Ovary (tissue), 3 donors: ENCODE data around the gene CASKIN2.

Source experiments
- POLR2A ChIP-seq: fragments of 450-650 bp; IDR thresholded peaks from one replicate; pipeline ENCODE4 v1.6.1; 2017; ENCODE audit warnings: antibody characterized with exemption, mild to moderate bottlenecking, moderate library complexity
- TF ChIP-seq, protein P1 (sequence below), 3 donors: fragments of 450-650 bp in 2 of 3; fragments of 200-600 bp in 1 of 3; IDR thresholded peaks; one replicate each; pipeline versions ENCODE4 v1.5.1 to v1.8.0; 2016 to 2022; ENCODE audit warnings: antibody characterized with exemption in 3 of 3, mild to moderate bottlenecking in 1 of 3
- donor health status: DM: no; HTN: no; CAD: no.

DNA sequence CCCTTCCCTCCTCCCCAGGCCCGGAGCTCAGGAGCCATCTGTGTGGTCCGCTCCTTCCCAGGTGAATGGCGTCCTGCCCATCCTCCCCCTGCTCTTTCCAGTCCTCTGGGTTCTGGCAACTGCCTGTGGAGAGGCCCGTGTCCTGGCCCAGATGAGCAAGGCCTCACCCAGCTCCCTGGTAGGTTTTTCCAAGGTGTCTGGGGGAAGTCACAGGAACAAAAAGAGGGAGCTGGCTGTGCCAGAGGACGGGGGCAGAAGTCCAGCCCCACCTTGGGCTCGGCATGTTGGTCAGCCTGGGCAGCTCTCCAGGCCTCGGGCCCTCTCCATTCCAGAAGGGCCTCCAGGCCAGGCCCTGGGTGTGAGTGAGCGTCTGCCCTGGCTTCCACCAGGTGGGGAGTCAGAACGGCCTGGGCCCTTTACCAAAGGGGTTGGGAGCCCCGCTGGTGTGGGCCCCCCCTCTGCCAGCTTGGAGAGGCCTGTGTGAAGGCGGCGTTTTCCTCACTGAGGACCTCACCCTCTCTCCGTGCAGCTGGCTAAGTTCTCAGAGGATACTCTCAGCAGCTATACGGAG lies 25.1 kb downstream of the CASKIN2 start:
- TF ChIP-seq, protein P1, sequence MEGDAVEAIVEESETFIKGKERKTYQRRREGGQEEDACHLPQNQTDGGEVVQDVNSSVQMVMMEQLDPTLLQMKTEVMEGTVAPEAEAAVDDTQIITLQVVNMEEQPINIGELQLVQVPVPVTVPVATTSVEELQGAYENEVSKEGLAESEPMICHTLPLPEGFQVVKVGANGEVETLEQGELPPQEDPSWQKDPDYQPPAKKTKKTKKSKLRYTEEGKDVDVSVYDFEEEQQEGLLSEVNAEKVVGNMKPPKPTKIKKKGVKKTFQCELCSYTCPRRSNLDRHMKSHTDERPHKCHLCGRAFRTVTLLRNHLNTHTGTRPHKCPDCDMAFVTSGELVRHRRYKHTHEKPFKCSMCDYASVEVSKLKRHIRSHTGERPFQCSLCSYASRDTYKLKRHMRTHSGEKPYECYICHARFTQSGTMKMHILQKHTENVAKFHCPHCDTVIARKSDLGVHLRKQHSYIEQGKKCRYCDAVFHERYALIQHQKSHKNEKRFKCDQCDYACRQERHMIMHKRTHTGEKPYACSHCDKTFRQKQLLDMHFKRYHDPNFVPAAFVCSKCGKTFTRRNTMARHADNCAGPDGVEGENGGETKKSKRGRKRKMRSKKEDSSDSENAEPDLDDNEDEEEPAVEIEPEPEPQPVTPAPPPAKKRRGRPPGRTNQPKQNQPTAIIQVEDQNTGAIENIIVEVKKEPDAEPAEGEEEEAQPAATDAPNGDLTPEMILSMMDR (IDR thresholded peaks at IDR 0.05), result no peak
- no peak for TF ChIP-seq POLR2A
